ENCODE measurements around the gene P2RY6.

The P2RY6 gene

DNA sequence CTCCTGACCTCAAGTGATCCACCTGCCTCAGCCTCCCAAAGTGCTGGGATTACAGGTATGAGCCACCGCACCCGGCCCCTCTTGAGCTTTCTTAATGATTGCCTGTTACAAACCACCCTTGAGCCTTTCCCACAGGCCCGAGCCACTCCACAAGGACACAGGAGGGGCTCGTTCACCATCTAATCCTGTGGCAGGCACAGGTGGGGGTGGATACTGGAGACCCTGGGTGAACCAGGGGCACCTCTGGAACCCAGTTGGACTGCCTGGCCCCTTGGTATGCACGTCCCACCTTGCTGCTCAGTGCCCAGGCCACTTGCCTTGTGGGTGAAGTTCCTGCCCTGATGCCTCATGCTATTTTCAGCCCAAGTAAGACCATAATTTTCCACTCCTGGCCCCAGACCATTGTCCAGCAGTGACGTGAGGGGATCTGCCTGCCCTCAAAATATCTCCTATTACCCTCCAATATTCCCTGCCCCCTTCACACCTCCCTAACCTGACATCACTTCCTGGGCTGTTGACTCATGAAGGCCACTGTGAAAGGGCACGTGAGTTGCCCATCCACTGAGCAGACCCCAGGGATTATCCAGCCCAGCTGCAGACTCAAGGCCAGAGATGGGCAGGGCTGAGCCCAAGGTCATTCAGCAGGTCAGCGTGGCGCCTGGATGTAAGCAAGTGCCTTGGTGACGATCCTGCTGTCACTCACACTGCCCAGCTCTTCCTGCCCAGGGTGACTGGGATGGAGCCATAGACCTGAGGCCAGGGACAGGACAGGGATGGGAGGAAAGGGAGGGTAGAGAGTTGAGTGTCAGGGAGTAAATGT, 34.5 kb upstream of the P2RY6 start:
- DNase-seq = no peak

GRCh38 chr11:73239111-73239521, 33.0 kb upstream of the P2RY6 start:
- DNase-seq = no peak

- DNase-seq = no peak
Measured at GRCh38 chr11:73239571-73240189, 32.5 kb upstream of the P2RY6 start.

DNA sequence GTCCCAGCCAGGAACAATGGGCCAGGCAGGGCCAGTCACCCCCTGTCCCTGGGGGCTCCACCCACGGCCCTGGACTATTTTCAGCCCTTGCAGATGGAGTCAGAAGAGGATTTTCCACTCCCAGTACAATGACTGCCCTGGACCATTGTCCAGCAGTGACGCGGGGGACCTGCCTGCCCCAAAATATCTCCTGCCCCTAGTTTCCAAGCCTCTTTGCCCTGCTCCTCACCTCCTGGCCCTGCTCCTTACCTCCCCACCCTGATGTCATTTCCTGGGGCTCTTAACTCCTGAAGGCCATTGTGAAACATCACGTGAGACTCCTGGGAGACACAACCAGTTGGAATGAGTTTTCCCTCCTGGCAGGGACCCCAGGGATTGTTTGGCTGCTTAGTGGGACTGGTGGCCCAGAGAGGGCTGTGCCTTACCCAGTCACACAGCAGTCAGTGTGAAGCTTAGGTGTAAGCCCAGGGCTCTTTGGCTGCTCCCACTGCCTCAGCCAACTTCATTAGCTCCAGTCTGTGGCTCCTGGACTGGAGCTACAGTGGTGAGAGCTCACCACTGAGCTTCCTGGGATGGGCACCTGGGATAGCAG, 31.9 kb upstream of the P2RY6 start:
- DNase-seq = no peak

GRCh38 chr11:73241300-73241699, 30.8 kb upstream of the P2RY6 start:
- DNase-seq = no peak

DNA sequence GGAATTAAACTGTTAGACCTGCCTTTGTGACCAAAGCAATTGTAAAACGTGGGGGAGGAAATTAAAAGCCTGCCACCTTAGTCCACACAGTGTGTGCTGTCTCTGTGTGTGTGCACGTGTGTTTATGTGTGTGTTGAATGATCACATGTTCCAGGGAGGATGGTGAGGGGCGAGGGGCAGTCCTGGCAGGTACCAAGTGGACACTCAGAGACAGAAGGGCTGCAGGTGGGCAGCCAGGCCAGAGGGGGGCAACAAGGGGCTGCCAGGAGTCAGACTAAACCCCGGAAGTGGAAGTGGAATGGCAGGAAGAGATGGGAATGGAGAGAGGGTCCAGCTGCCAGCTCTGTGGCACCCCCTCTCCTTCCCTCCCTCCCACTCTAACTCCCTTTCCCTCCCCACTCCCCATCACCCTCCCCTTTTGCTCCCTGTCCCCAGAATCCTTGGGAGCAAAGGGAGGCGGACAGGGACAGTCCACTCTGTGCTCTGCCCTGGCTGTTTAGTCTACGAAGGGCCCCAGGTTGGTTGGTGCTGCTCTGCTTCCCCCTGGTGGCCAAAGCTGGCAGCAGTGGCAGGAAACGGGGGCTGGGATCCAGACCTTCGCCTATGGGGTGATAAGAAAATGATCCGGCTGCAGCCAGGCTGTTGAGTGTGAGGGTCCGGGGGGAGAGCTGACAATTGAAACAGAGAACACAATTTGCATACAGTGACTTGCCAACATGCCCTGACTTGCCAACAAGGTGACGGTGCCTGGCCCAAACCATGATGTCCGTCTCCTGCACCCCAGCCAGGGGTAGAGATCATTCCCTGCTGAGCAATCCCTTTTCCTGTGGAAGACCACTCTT, 29.7 kb upstream of the P2RY6 start:
- no peak for DNase-seq

GRCh38 chr11:73243093-73243485, 29.0 kb upstream of the P2RY6 start:
- no peak for DNase-seq

- no peak for DNase-seq
Measured at GRCh38 chr11:73244589-73245240, 27.4 kb upstream of the P2RY6 start.

GRCh38 chr11:73245461-73245860, 26.7 kb upstream of the P2RY6 start:
- no peak for DNase-seq

GRCh38 chr11:73246303-73246702, 25.8 kb upstream of the P2RY6 start:
- no peak for DNase-seq

GRCh38 chr11:73248526-73249185, 23.5 kb upstream of the P2RY6 start:
- no peak for DNase-seq

DNA sequence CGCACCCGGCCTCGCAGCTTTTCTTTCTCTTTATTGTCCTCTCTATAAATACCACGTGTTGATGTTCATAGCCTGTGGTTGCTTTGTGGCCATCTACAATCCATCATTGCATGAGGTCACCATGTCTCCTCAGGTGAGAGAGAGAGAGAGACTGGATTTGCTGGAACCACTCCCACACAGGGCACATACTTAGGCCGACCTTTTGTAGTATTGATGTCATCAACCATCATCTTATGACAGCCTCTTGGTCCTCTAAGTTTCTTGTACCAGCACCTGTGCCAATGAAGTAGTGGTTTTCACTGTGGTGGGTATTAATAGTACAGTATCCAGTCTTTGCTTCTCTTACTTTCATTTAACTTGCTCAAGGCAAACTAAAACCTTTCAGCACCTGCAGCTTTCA, 22.8 kb upstream of the P2RY6 start:
- DNase-seq = no peak

- DNase-seq = no peak
Measured at GRCh38 chr11:73249853-73250783, 22.0 kb upstream of the P2RY6 start.

- no peak for DNase-seq
Measured at GRCh38 chr11:73252577-73253191, 19.5 kb upstream of the P2RY6 start.

GRCh38 chr11:73257342-73258103, 14.6 kb upstream of the P2RY6 start:
- DNase-seq = no peak

DNA sequence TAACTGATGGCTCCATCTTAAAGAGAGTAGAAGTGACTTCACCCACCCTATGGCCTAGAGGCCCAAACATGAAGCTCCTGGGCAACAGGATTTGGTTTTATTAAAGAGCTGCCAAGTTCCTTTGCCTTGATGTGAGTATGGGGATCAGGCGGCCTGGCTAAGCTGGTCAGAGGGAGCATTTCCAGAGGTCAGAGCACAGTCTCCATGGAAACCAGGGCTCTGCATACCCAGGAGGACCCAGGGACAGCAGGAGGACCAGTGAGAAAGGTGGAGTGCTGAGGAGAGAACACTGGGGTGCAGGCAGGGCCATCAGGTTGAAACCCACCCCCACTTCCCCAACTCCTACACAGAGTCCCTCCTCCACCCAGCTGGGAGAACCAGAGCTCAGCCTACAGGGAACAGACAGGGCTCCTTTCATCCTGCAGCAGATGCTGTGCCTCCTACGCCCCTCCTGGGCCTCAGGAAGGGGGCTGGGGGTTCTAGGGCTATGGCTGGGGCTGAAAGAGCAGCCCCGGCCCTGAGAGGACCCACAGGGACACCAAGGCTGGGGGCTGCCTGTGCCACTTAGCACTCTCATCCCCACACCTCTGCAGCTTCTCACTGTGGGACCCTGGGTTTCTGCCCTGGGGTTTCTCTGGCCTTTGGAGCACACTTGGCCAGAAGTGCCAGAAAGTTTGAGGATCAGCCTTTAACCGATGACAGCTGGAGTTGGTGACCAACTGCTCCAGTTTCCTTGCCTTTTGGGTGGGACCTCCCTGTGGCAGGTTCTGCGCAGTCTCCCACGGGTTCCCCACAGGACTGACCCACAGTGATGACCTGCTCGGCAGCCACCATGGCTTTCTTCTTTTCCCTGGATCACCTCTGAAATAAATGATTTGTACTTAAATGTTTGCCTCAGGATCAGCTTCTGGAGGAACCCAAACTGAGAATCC, 13.8 kb upstream of the P2RY6 start:
- DNase-seq = no peak

DNA sequence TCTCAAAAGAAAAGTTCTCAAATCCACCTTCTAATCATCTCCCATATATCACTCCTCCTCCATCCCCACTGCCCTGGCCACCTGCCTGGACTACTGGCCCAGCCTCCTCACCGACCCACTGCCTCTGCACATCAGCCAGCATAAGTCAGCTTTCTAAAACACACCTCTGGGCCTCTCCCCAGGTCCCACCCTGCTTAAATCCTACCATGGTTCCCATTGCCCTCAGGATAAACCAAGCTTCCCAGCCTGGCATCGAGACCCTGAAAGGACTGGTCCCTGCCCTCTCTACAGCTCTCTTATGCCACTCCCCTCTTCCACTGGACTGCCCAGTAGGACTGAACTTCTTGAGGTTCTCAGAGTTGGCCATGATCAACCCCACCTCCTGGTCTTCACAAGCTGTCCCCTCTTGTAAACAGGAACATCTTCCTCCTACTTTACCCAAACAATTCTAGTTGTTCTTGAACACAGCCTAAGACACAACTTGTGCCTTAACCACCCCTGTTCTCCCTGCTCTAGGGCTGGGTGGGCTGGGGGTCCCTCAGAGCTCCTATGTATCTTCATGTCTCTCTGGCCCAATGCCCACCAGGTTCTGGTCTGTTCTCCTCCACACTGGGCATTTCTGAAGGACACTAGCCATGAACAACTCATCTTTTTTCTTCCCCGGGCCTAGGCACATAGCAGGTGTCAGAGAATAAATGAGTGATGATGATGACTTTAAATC, 12.6 kb upstream of the P2RY6 start:
- no peak for DNase-seq

- no peak for DNase-seq
Measured at GRCh38 chr11:73260127-73260457, 12.0 kb upstream of the P2RY6 start.
